Left lung (tissue), 10 donors: ENCODE results near the gene COX7B. TPM values are rescaled to one million over a fixed set of nuclear protein-coding genes. Genes with fewer than 3 reads are reported as not detected.
"Not testable (repeated sequence)": the region's sequence is repeated elsewhere in the genome, so short reads cannot be mapped to it uniquely, and the experiment has no call there.

Experiments
- ATAC-seq: fragments of 200-7000 bp; cut with Tn5 transposase; one replicate; pipeline ENCODE4 v1.9.1; 2020; ENCODE audit warnings: moderate library complexity
- DNase-seq, 4 donors: peaks; one replicate each; pipeline ENCODE4 v3.0.0-alpha.2; 2013 to 2020
- H3K27ac ChIP-seq, 2 donors: fragments of 200-600 bp; sonication (generic) in 1 of 2; one replicate each; pipeline versions ENCODE4 v1.5.0 to v1.8.0; 2020 to 2021
- H3K27me3 ChIP-seq, 2 donors: fragments of 200-600 bp; sonication (generic) in 1 of 2; one replicate each; pipeline versions ENCODE4 v1.5.0 to v1.8.0; 2020 to 2021
- H3K36me3 ChIP-seq, 2 donors: fragments of 200-600 bp; sonication (generic) in 1 of 2; one replicate each; pipeline versions ENCODE4 v1.5.0 to v1.8.0; 2020 to 2021
- H3K4me1 ChIP-seq, 2 donors: fragments of 200-600 bp; one replicate each; pipeline ENCODE4 v1.8.0; 2021
- H3K4me3 ChIP-seq, 2 donors: fragments of 200-600 bp; sonication (generic) in 1 of 2; one replicate each; pipeline versions ENCODE4 v1.5.0 to v1.8.0; 2020 to 2021; ENCODE audit warnings: mild to moderate bottlenecking in 1 of 2
- H3K9me3 ChIP-seq, 2 donors: fragments of 200-600 bp; sonication (generic) in 1 of 2; one replicate each; pipeline versions ENCODE4 v1.5.0 to v1.8.0; 2020 to 2021
- intact Hi-C, 2 donors: fragments of 100-400 bp; cut with DNase I; formaldehyde crosslinking; loops; one replicate each; pipeline versions ENCODE4 v1.11.2 to v1.14.2; 2022
- polyA plus RNA-seq, 6 donors: library from polyadenylated mRNA; unstranded; fragments of 120-200 nt; gene quantifications; one replicate each; pipeline ENCODE4 v1.2.1, GENCODE V29; 2013; ENCODE audit not compliant: insufficient read length in 6 of 6
- total RNA-seq, 2 donors: library from RNA; stranded (reverse); fragmentation: NEBNext Ultra II Directional; extraction: Animal tissue kit (Norgen Biotek cat#: 25700); gene quantifications; one replicate each; pipeline ENCODE4 v1.2.1, GENCODE V29; 2021
- TF ChIP-seq, protein P1 (sequence below), 2 donors: fragments of 200-600 bp; sonication (generic) in 1 of 2; IDR thresholded peaks; one replicate each; pipeline versions ENCODE4 v1.5.0 to v1.8.0; 2021; ENCODE audit warnings: antibody characterized with exemption in 2 of 2
- donor health status: DM: no; HTN: yes; CAD: no.
- donor health status: DM: no; HTN: no; CAD: no.

COX7B gene
- total and polyA plus RNA-seq, 8 donors, result 151 to 215 (median 183) TPM

GRCh38 chrX:77910108-77910840 is 11.0 kb downstream of the COX7B start, which contains the start of gene ATP7A:
ATP7A (plus strand) TSS chrX:77910693; CDS start chrX:77971642, 60,949 bp downstream.
- intact Hi-C loops, result loop anchor here in 1 of 2 donors (10.0 kb wide), 1 partner anchor 115 kb away; no protein-coding TSS in a partner anchor
- peaks cover 0 to 5% of the 10 kb centered on the region in 2 donors for H3K36me3 ChIP-seq

DNA sequence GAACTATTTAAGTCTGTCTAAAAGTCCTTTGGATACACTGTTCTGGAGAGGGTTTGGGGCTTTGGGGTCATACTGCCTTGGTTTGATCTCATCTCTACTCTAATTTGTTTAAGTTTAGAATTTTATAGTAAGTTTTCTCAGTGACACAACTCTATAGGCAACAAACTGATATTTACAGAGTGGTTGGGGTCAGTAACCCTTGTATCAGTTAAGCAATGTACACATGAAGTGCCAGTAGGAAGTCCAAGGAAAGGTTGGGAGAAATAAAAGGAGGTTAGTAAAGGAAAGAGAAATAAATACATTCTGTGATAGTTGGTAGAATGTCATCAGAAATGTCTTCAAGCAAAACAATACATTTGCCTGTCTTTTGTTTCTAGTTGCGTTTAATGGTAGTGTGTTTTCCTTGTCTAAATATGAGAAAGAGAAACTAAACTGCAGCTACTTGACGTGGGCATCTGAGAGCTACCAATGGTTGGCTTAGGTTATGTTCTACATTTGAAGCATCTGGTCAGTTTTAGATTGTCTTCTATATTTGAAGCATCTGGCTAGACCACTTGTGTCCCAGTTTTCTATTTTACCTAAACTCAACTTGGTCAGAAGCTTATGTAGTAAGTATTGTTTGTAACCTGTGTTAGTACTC is 18.1 kb downstream of the COX7B start:
- TF ChIP-seq, protein P1, sequence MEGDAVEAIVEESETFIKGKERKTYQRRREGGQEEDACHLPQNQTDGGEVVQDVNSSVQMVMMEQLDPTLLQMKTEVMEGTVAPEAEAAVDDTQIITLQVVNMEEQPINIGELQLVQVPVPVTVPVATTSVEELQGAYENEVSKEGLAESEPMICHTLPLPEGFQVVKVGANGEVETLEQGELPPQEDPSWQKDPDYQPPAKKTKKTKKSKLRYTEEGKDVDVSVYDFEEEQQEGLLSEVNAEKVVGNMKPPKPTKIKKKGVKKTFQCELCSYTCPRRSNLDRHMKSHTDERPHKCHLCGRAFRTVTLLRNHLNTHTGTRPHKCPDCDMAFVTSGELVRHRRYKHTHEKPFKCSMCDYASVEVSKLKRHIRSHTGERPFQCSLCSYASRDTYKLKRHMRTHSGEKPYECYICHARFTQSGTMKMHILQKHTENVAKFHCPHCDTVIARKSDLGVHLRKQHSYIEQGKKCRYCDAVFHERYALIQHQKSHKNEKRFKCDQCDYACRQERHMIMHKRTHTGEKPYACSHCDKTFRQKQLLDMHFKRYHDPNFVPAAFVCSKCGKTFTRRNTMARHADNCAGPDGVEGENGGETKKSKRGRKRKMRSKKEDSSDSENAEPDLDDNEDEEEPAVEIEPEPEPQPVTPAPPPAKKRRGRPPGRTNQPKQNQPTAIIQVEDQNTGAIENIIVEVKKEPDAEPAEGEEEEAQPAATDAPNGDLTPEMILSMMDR (IDR thresholded peaks at IDR 0.05), result no peak
- ATAC-seq (no peak), DNase-seq (no peak)
- intact Hi-C loops, result loop anchor here in 1 of 2 donors (10.0 kb wide), 1 partner anchor 107 kb away; no protein-coding TSS in a partner anchor
- H3K4me1 ChIP-seq, result peaks cover 0 to 12% of the 10 kb centered on the region in 2 donors
- peak overlapping the region in 1 of 2 donors; percentile 33 for H3K27ac ChIP-seq
- H3K4me3 ChIP-seq, result no peak overlapping the region
- H3K36me3 ChIP-seq, result no peaks in the 10 kb centered on the region
- no peaks in the 10 kb centered on the region for H3K27me3 ChIP-seq
- no peaks in the 10 kb centered on the region for H3K9me3 ChIP-seq

More at GRCh38 chrX:77910108-77910840, 11.0 kb downstream of the COX7B start, which contains the start of gene ATP7A:
- Histone ChIP-seq H3K27me3 (no peaks in the 10 kb centered on the region), H3K4me3 (peak within 1 kb of the TSS; percentile 39 to 45), H3K4me1 (peaks cover 0 to 6% of the 10 kb centered on the region in 2 donors), H3K27ac (peak within 1 kb of the TSS; percentile 67 to 79), H3K9me3 (no peaks in the 10 kb centered on the region)
- TF ChIP-seq, protein P1 (IDR thresholded peaks at IDR 0.05), result peak; percentile 21 to 42
- DNase-seq, result peak; percentile 79 to 95 (median 92)
- ATAC-seq, result peak; percentile 97

DNA sequence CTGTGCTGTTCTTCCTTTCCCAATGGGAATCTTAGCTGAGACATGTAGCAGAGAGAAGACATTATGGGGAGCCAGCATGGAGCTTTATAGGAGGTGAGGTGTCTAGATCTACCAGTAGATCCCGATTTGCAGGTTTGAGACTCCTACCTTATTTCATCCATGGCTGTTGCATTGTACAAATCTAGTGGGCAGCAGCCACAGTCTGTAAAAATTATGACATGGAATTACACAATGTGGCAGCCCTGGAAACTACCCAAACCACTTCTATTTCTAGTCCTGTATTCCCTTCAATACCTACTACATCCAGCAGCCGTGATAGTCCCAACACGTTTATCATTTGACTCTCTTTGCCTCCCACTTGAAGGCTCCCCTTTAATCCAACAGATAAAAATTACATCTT is 19.3 kb downstream of the COX7B start:
- Histone ChIP-seq H3K27me3 (no peaks in the 10 kb centered on the region), H3K4me1 (peaks cover 0 to 12% of the 10 kb centered on the region in 2 donors), H3K27ac (no peak overlapping the region), H3K4me3 (no peak overlapping the region), H3K9me3 (no peaks in the 10 kb centered on the region), H3K36me3 (no peaks in the 10 kb centered on the region)
- DNase-seq, result no peak
- ATAC-seq, result peak; percentile 60
- intact Hi-C loops, result loop anchor here in 1 of 2 donors (10.0 kb wide), 1 partner anchor 106 kb away; no protein-coding TSS in a partner anchor
- TF ChIP-seq, protein P1 (IDR thresholded peaks at IDR 0.05), result no peak

DNA sequence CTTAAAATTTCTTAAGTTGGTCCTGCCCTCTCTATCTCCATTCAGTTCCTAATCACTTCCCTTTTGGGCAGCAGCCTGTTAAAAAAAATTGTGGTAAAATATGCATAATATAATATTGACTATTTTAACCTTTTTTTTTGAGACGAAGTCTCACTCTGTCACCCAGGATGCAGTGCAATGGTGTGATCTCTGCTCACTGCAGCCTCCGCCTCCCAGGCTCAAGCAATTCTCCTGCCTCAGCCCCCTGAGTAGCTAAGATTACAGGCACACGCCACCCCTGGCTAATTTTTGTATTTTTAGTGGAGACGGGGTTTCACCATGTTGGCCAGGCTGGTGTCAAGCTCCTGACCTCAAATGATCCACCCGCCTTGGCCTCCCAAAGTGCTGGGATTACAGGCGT is 20.1 kb downstream of the COX7B start:
- intact Hi-C loops, result loop anchor here in 1 of 2 donors (10.0 kb wide), 1 partner anchor 105 kb away; no protein-coding TSS in a partner anchor
- H3K4me1 ChIP-seq, result peaks cover 0 to 12% of the 10 kb centered on the region in 2 donors
- ATAC-seq, H3K36me3 ChIP-seq, DNase-seq, H3K9me3 ChIP-seq, H3K27me3 ChIP-seq, H3K4me3 ChIP-seq, H3K27ac ChIP-seq: not testable (repeated sequence)

DNA sequence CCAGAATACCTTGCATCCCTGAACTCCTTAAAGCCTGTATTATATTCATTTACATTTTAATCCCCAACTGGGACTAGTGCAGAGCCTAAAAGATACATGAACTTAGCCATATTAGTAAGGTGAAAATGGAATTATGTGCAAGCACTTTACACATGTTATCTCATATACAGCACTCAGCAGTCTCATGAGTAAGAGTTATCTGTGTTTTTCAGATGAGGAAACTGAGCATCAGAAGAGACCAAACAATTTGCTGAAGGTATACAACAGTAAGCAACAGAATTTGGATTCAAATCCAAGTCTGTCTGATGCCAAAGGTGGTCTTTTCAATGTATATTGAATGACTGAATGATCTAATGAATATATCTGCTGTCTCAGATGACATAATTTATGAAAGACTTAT is 23.5 kb downstream of the COX7B start:
- no peak overlapping the region for H3K27ac ChIP-seq
- DNase-seq (no peak), ATAC-seq (no peak)
- peaks cover 0 to 21% of the 10 kb centered on the region in 2 donors for H3K4me1 ChIP-seq
- no peaks in the 10 kb centered on the region for H3K9me3 ChIP-seq
- TF ChIP-seq, protein P1 (IDR thresholded peaks at IDR 0.05), result no peak
- intact Hi-C loops, result no loop called here
- no peaks in the 10 kb centered on the region for H3K27me3 ChIP-seq
- no peak overlapping the region for H3K4me3 ChIP-seq
- no peaks in the 10 kb centered on the region for H3K36me3 ChIP-seq
